MG63 (cell line): ENCODE data around the gene RBM26. TPM values are rescaled to one million over a fixed set of nuclear protein-coding genes. Genes with fewer than 3 reads are reported as not detected.
"Not testable (repeated sequence)": the region's sequence is repeated elsewhere in the genome, so short reads cannot be mapped to it uniquely, and the experiment has no call there.

Source experiments
- DNase-seq: peaks from one replicate; pipeline ENCODE4 v3.0.0-alpha.2; 2020
- H3K27me3 ChIP-seq: fragments of 250-450 bp; sonication (Bioruptor Pico); 2 replicates; pipeline ENCODE4 v1.5.1; 2020; ENCODE audit warnings: mild to moderate bottlenecking, moderate library complexity
- H3K36me3 ChIP-seq: fragments of 250-450 bp; sonication (Bioruptor Pico); 2 replicates; pipeline ENCODE4 v1.5.1; 2020; ENCODE audit warnings: mild to moderate bottlenecking, moderate library complexity
- H3K4me3 ChIP-seq: fragments of 250-450 bp; sonication (Bioruptor Pico); 2 replicates; pipeline ENCODE4 v1.5.1; 2020; ENCODE audit warnings: mild to moderate bottlenecking, moderate library complexity
- H3K9me3 ChIP-seq: fragments of 250-450 bp; sonication (Bioruptor Pico); 2 replicates; pipeline ENCODE4 v1.5.1; 2020; ENCODE audit warnings: mild to moderate bottlenecking, moderate library complexity
- total RNA-seq: library from RNA; depleted of rRNA; stranded (reverse); fragments of >200 nt; shearing (Covaris generic); gene quantifications from 2 replicates; pipeline ENCODE4 v1.2.3, GENCODE V29; 2014; ENCODE audit warnings: low replicate concordance

RBM26 gene
- total RNA-seq, 1 experiment from 2014 or later = 22.7 TPM

- no peak for DNase-seq
- Histone ChIP-seq H3K27me3 (no peaks in the 10 kb centered on the region), H3K36me3 (peaks cover 68% of the 10 kb centered on the region), H3K4me3 (no peak overlapping the region), H3K9me3 (no peaks in the 10 kb centered on the region)
These were observed 32.1 kb downstream of the RBM26 start for GRCh38 chr13:79373916-79374315.

- Histone ChIP-seq H3K36me3 (peaks cover 68% of the 10 kb centered on the region), H3K27me3 (no peaks in the 10 kb centered on the region), H3K9me3 (no peaks in the 10 kb centered on the region), H3K4me3 (no peak overlapping the region)
- no peak for DNase-seq
These were observed 36.8 kb downstream of the RBM26 start for GRCh38 chr13:79369226-79369625.

- Histone ChIP-seq H3K4me3 (no peak overlapping the region), H3K27me3 (no peaks in the 10 kb centered on the region), H3K9me3 (no peaks in the 10 kb centered on the region), H3K36me3 (peaks cover 85% of the 10 kb centered on the region)
- DNase-seq = no peak
These were observed 40.1 kb downstream of the RBM26 start for GRCh38 chr13:79365981-79366380.

- Histone ChIP-seq H3K4me3 (no peak overlapping the region), H3K27me3 (no peaks in the 10 kb centered on the region), H3K36me3 (peaks cover 75% of the 10 kb centered on the region), H3K9me3 (no peaks in the 10 kb centered on the region)
- no peak for DNase-seq
These were observed 44.8 kb downstream of the RBM26 start for GRCh38 chr13:79361299-79361698.

GRCh38 chr13:79360095-79360494 lies 46.0 kb downstream of the RBM26 start:
- H3K36me3 ChIP-seq = peaks cover 69% of the 10 kb centered on the region

GRCh38 chr13:79359064-79359463 lies 47.0 kb downstream of the RBM26 start:
- H3K36me3 ChIP-seq = peaks cover 69% of the 10 kb centered on the region
- no peak for DNase-seq
- H3K4me3 ChIP-seq = no peak overlapping the region

More at GRCh38 chr13:79360095-79360494, 46.0 kb downstream of the RBM26 start:
- no peaks in the 10 kb centered on the region for H3K9me3 ChIP-seq
- DNase-seq = no peak
- no peaks in the 10 kb centered on the region for H3K27me3 ChIP-seq
- H3K4me3 ChIP-seq = no peak overlapping the region

GRCh38 chr13:79354285-79354684 lies 51.8 kb downstream of the RBM26 start:
- Histone ChIP-seq H3K4me3 (no peak overlapping the region), H3K9me3 (no peaks in the 10 kb centered on the region), H3K27me3 (no peaks in the 10 kb centered on the region), H3K36me3 (peaks cover 65% of the 10 kb centered on the region)
- DNase-seq = no peak

More at GRCh38 chr13:79359064-79359463, 47.0 kb downstream of the RBM26 start:
- Histone ChIP-seq H3K9me3 (no peaks in the 10 kb centered on the region), H3K27me3 (no peaks in the 10 kb centered on the region)

- H3K36me3 ChIP-seq = peaks cover 64% of the 10 kb centered on the region
- H3K4me3 ChIP-seq = no peak overlapping the region
- H3K9me3 ChIP-seq = no peaks in the 10 kb centered on the region
- no peak for DNase-seq
- H3K27me3 ChIP-seq = no peaks in the 10 kb centered on the region
These were observed 52.4 kb downstream of the RBM26 start for GRCh38 chr13:79353693-79354092.

- no peak for DNase-seq
- no peak overlapping the region for H3K4me3 ChIP-seq
- no peaks in the 10 kb centered on the region for H3K9me3 ChIP-seq
- peaks cover 68% of the 10 kb centered on the region for H3K36me3 ChIP-seq
- no peaks in the 10 kb centered on the region for H3K27me3 ChIP-seq
These were observed 53.9 kb downstream of the RBM26 start for GRCh38 chr13:79352107-79352506.

- peaks cover 67% of the 10 kb centered on the region for H3K36me3 ChIP-seq
- H3K4me3 ChIP-seq, DNase-seq, H3K9me3 ChIP-seq, H3K27me3 ChIP-seq: not testable (repeated sequence)
These were observed 56.4 kb downstream of the RBM26 start for GRCh38 chr13:79349608-79350007.

- Histone ChIP-seq H3K4me3 (no peak overlapping the region), H3K27me3 (no peaks in the 10 kb centered on the region), H3K36me3 (peaks cover 68% of the 10 kb centered on the region), H3K9me3 (no peaks in the 10 kb centered on the region)
- no peak for DNase-seq
These were observed 57.0 kb downstream of the RBM26 start for GRCh38 chr13:79349011-79349410.

GRCh38 chr13:79346300-79346914 lies 59.6 kb downstream of the RBM26 start:
- H3K27me3 ChIP-seq = no peaks in the 10 kb centered on the region
- H3K36me3 ChIP-seq = peaks cover 69% of the 10 kb centered on the region
- no peak for DNase-seq
- H3K4me3 ChIP-seq = no peak overlapping the region
- H3K9me3 ChIP-seq = no peaks in the 10 kb centered on the region

- Histone ChIP-seq H3K36me3 (peaks cover 73% of the 10 kb centered on the region), H3K27me3 (no peaks in the 10 kb centered on the region), H3K4me3 (no peak overlapping the region)
These were observed 64.9 kb downstream of the RBM26 start for GRCh38 chr13:79341202-79341601.

GRCh38 chr13:79340490-79340889 lies 65.6 kb downstream of the RBM26 start:
- DNase-seq = no peak
- Histone ChIP-seq H3K9me3 (no peaks in the 10 kb centered on the region), H3K27me3 (no peaks in the 10 kb centered on the region), H3K36me3 (peaks cover 77% of the 10 kb centered on the region), H3K4me3 (no peak overlapping the region)

More at GRCh38 chr13:79341202-79341601, 64.9 kb downstream of the RBM26 start:
- no peaks in the 10 kb centered on the region for H3K9me3 ChIP-seq
- DNase-seq = no peak

- DNase-seq = no peak
- H3K4me3 ChIP-seq = no peak overlapping the region
- no peaks in the 10 kb centered on the region for H3K9me3 ChIP-seq
- peaks cover 76% of the 10 kb centered on the region for H3K36me3 ChIP-seq
- H3K27me3 ChIP-seq = no peaks in the 10 kb centered on the region
These were observed 67.7 kb downstream of the RBM26 start for GRCh38 chr13:79338343-79338742.

- peaks cover 68% of the 10 kb centered on the region for H3K36me3 ChIP-seq
These were observed 69.1 kb downstream of the RBM26 start for GRCh38 chr13:79336966-79337365.

GRCh38 chr13:79328510-79328909 lies 77.5 kb downstream of the RBM26 start:
- H3K9me3 ChIP-seq = no peaks in the 10 kb centered on the region
- no peak for DNase-seq
- H3K36me3 ChIP-seq = peaks cover 28% of the 10 kb centered on the region
- H3K4me3 ChIP-seq = no peak overlapping the region
- H3K27me3 ChIP-seq = no peaks in the 10 kb centered on the region

More at GRCh38 chr13:79336966-79337365, 69.1 kb downstream of the RBM26 start:
- DNase-seq = no peak
- Histone ChIP-seq H3K4me3 (no peak overlapping the region), H3K9me3 (no peaks in the 10 kb centered on the region), H3K27me3 (no peaks in the 10 kb centered on the region)

GRCh38 chr13:79320433-79320832 lies 85.6 kb downstream of the RBM26 start:
- no peak for DNase-seq
- Histone ChIP-seq H3K4me3 (no peak overlapping the region), H3K36me3 (peaks cover 32% of the 10 kb centered on the region), H3K27me3 (no peaks in the 10 kb centered on the region), H3K9me3 (no peaks in the 10 kb centered on the region)
